GM20000 (cell line): Measurements from ENCODE around the gene HAUS3.
"Not testable (repeated sequence)": the region's sequence is repeated elsewhere in the genome, so short reads cannot be mapped to it uniquely, and the experiment has no call there.

Experiments used
- DNase-seq: peaks from one replicate; pipeline ENCODE4 v3.0.0; 2012; ENCODE audit warnings: low spot score
- CTCF ChIP-seq: IDR thresholded peaks from 2 replicates; pipeline ENCODE4 v1.5.1; 2012; ENCODE audit warnings: mild to moderate bottlenecking, control low read depth; ENCODE audit errors: extremely low read depth, missing control alignments

Gene HAUS3

GRCh38 chr4:2281575-2282343 lies 39.8 kb upstream of the HAUS3 start:
- peak; percentile 67 for DNase-seq
- no peak for TF ChIP-seq CTCF

- no peak for DNase-seq
- TF ChIP-seq CTCF: no peak
These were observed 38.8 kb upstream of the HAUS3 start for GRCh38 chr4:2280531-2281300.

GRCh38 chr4:2277956-2278355 lies 36.0 kb upstream of the HAUS3 start:
- TF ChIP-seq CTCF: no peak
- DNase-seq: no peak

- no peak for TF ChIP-seq CTCF
- no peak for DNase-seq
These were observed 34.8 kb upstream of the HAUS3 start for GRCh38 chr4:2276581-2277325.

- no peak for TF ChIP-seq CTCF
- no peak for DNase-seq
These were observed 33.8 kb upstream of the HAUS3 start for GRCh38 chr4:2275546-2276251.

- DNase-seq: not testable (repeated sequence)
These were observed 33.1 kb upstream of the HAUS3 start for GRCh38 chr4:2275044-2275397.

- TF ChIP-seq CTCF: no peak
- no peak for DNase-seq
These were observed 32.6 kb upstream of the HAUS3 start for GRCh38 chr4:2274320-2275043.
